Stimulated activated naive CD8-positive, alpha-beta T cell treated with anti-CD3 and anti-CD28 coated beads, Interleukin-15, Interleukin-2, amounts not matched to agents 100 U/mL and 50 U/mL, for 24 hours (primary cell): ENCODE results near the gene MLXIP.

Source experiments
- ATAC-seq: fragments of 150-1000 bp; cut with Tn5 transposase; one replicate; pipeline ENCODE4 v1.10.0; 2021
- DNase-seq: peaks from one replicate; pipeline ENCODE4 v3.0.0; 2021

The MLXIP gene

GRCh38 chr12:122187466-122187865 is 108.9 kb downstream of the MLXIP start:
- ATAC-seq, result no peak
- no peak for DNase-seq

GRCh38 chr12:122189626-122190475 is 111.3 kb downstream of the MLXIP start:
- DNase-seq, result no peak
- ATAC-seq, result no peak

- DNase-seq (peak; percentile 78), ATAC-seq (peak; percentile 78)
Measured at GRCh38 chr12:122190842-122191668, 112.5 kb downstream of the MLXIP start.

- DNase-seq (no peak), ATAC-seq (no peak)
Measured at GRCh38 chr12:122192441-122192840, 113.9 kb downstream of the MLXIP start.

- ATAC-seq, result no peak
- DNase-seq, result no peak
Measured at GRCh38 chr12:122194804-122195203, 116.2 kb downstream of the MLXIP start.

- DNase-seq (no peak), ATAC-seq (no peak)
Measured at GRCh38 chr12:122195405-122195804, 116.8 kb downstream of the MLXIP start.
